H9 (cell line): ENCODE measurements around the gene BRD9. TPM values are rescaled to one million over a fixed set of nuclear protein-coding genes. Genes with fewer than 3 reads are reported as not detected.

Experiments used
- DNase-seq: peaks from one replicate; pipeline ENCODE4 v3.0.0-alpha.2; 2017
- H2AFZ ChIP-seq: one replicate; pipeline ENCODE4 v1.6.1; 2013; ENCODE audit warnings: mild to moderate bottlenecking, low read length, control low read depth, moderate library complexity
- H2AK5ac ChIP-seq: 2 replicates; pipeline ENCODE4 v1.6.1; 2013; ENCODE audit warnings: low read length, control low read depth, mixed read lengths; ENCODE audit not compliant: insufficient read length
- H2BK120ac ChIP-seq: one replicate; pipeline ENCODE4 v1.6.1; 2013; ENCODE audit warnings: low read depth, mild to moderate bottlenecking, low read length, control low read depth, inconsistent platforms; ENCODE audit not compliant: poor library complexity, severe bottlenecking
- H2BK12ac ChIP-seq: 2 replicates; pipeline ENCODE4 v1.6.1; 2013; ENCODE audit warnings: low read length, control low read depth, mixed read lengths, low read depth; ENCODE audit not compliant: insufficient read length
- H2BK15ac ChIP-seq: 2 replicates; pipeline ENCODE4 v1.6.1; 2013; ENCODE audit warnings: low read depth, low read length, control low read depth
- H2BK20ac ChIP-seq: one replicate; pipeline ENCODE4 v1.6.1; 2013; ENCODE audit warnings: low read depth, mild to moderate bottlenecking, low read length, control low read depth, inconsistent platforms; ENCODE audit not compliant: poor library complexity, severe bottlenecking
- H2BK5ac ChIP-seq: 2 replicates; pipeline ENCODE4 v1.6.1; 2013; ENCODE audit warnings: low read length, control low read depth, mixed read lengths; ENCODE audit not compliant: insufficient read length
- H3K14ac ChIP-seq: 2 replicates; pipeline ENCODE4 v1.6.1; 2013; ENCODE audit warnings: low read length, control low read depth; ENCODE audit not compliant: insufficient read depth
- H3K18ac ChIP-seq: 2 replicates; pipeline ENCODE4 v1.6.1; 2013; ENCODE audit warnings: low read depth, mild to moderate bottlenecking, mixed read lengths, low read length, control low read depth; ENCODE audit not compliant: insufficient read length
- H3K23ac ChIP-seq: 2 replicates; pipeline ENCODE4 v1.6.1; 2013; ENCODE audit warnings: low read length, control low read depth, mixed read lengths, low read depth; ENCODE audit not compliant: insufficient read length
- H3K23me2 ChIP-seq: 2 replicates; pipeline ENCODE4 v1.6.1; 2013; ENCODE audit warnings: low read depth, mild to moderate bottlenecking, mixed read lengths, low read length, control low read depth; ENCODE audit not compliant: insufficient read length, poor library complexity, severe bottlenecking
- H3K27ac ChIP-seq: 2 replicates; pipeline ENCODE4 v1.5.1; 2013; ENCODE audit warnings: low read length, control low read depth, mixed read lengths, low read depth; ENCODE audit not compliant: insufficient read length
- H3K27me3 ChIP-seq: 2 replicates; pipeline ENCODE4 v1.6.1; 2013; ENCODE audit warnings: low read length, control low read depth, inconsistent platforms; ENCODE audit not compliant: insufficient read depth
- H3K4ac ChIP-seq: 2 replicates; pipeline ENCODE4 v1.6.1; 2013; ENCODE audit warnings: low read depth, mild to moderate bottlenecking, control low read depth, inconsistent platforms, low read length, moderate library complexity
- H3K4me1 ChIP-seq: 2 replicates; pipeline ENCODE4 v1.6.1; 2013; ENCODE audit warnings: low read length, control low read depth, inconsistent platforms; ENCODE audit not compliant: insufficient read depth
- H3K4me2 ChIP-seq: 2 replicates; pipeline ENCODE4 v1.6.1; 2013; ENCODE audit warnings: low read length, control low read depth, mixed read lengths; ENCODE audit not compliant: insufficient read length, insufficient read depth
- H3K56ac ChIP-seq: 2 replicates; pipeline ENCODE4 v1.6.1; 2013; ENCODE audit warnings: low read depth, mild to moderate bottlenecking, mixed read lengths, low read length, control low read depth; ENCODE audit not compliant: insufficient read length
- H3K79me1 ChIP-seq: 2 replicates; pipeline ENCODE4 v1.6.1; 2013; ENCODE audit warnings: low read depth, mild to moderate bottlenecking, moderate library complexity, low read length, control low read depth, inconsistent platforms; ENCODE audit not compliant: insufficient read depth, poor library complexity, severe bottlenecking
- H3K79me2 ChIP-seq: 2 replicates; pipeline ENCODE4 v1.6.1; 2013; ENCODE audit warnings: low read length, control low read depth, inconsistent platforms; ENCODE audit not compliant: insufficient read depth
- H3K9ac ChIP-seq: 2 replicates; pipeline ENCODE4 v1.6.1; 2013; ENCODE audit warnings: low read length, control low read depth, mixed read lengths; ENCODE audit not compliant: insufficient read length; ENCODE audit errors: extremely low read depth
- H3K9me3 ChIP-seq: one replicate; pipeline ENCODE4 v1.6.1; 2013; ENCODE audit warnings: low read depth, low read length, inconsistent platforms; ENCODE audit not compliant: control insufficient read depth
- H3T11ph ChIP-seq: one replicate; pipeline ENCODE4 v1.6.1; 2013; ENCODE audit warnings: mild to moderate bottlenecking, low read length, control low read depth, inconsistent platforms
- H4K20me1 ChIP-seq: one replicate; pipeline ENCODE4 v1.6.1; 2013; ENCODE audit not compliant: control insufficient read depth, insufficient read length, insufficient read depth
- H4K5ac ChIP-seq: 2 replicates; pipeline ENCODE4 v1.6.1; 2013; ENCODE audit warnings: low read depth, mild to moderate bottlenecking, mixed read lengths, low read length, control low read depth; ENCODE audit not compliant: insufficient read length
- H4K8ac ChIP-seq: replicated peaks from 2 replicates; pipeline ENCODE4 v1.6.1; 2013; ENCODE audit warnings: low read length, control low read depth, mixed read lengths, low read depth; ENCODE audit not compliant: insufficient read length
- H4K91ac ChIP-seq: 2 replicates; pipeline ENCODE4 v1.6.1; 2013; ENCODE audit warnings: low read depth, mild to moderate bottlenecking, moderate library complexity, mixed read lengths, low read length, control low read depth; ENCODE audit not compliant: insufficient read length
- H3K27ac Mint-ChIP-seq, 3 experiments: 2 replicates in 2 of 3; 3 replicates in 1 of 3; pipeline ENCODE4 v1.8.0; 2020 to 2021; ENCODE audit warnings: mixed read lengths in 3 of 3, mild to moderate bottlenecking in 1 of 3, moderate library complexity in 1 of 3
- H3K27me3 Mint-ChIP-seq: 2 replicates; pipeline ENCODE4 v1.8.0; 2021; ENCODE audit warnings: low read depth, mild to moderate bottlenecking, moderate library complexity, mixed read lengths
- H3K36me3 Mint-ChIP-seq, 3 experiments: 2 replicates in 2 of 3; 3 replicates in 1 of 3; pipeline ENCODE4 v1.8.0; 2020 to 2021; ENCODE audit warnings: low read depth in 3 of 3, mixed read lengths in 3 of 3; ENCODE audit not compliant: insufficient read depth in 1 of 3
- H3K4me1 Mint-ChIP-seq, 2 experiments: 2 replicates each; pipeline ENCODE4 v1.8.0; 2020; ENCODE audit warnings: mixed read lengths in 2 of 2
- H3K4me3 Mint-ChIP-seq, 2 experiments: 2 replicates in 1 of 2; 3 replicates in 1 of 2; pipeline ENCODE4 v1.8.0; 2020 to 2021; ENCODE audit warnings: mild to moderate bottlenecking in 2 of 2, mixed read lengths in 2 of 2, moderate library complexity in 1 of 2
- H3K9me3 Mint-ChIP-seq, 2 experiments: 2 replicates in 1 of 2; 3 replicates in 1 of 2; pipeline ENCODE4 v1.8.0; 2020; ENCODE audit warnings: mild to moderate bottlenecking in 2 of 2, mixed read lengths in 2 of 2, moderate library complexity in 1 of 2
- CTCF ChIP-seq: fragments of 200-600 bp; sonication (generic); conservative IDR thresholded peaks from 3 replicates; pipeline ENCODE4 v1.8.0; 2021; ENCODE audit warnings: antibody characterized with exemption, mild to moderate bottlenecking
- WGBS: extraction: QIAGEN DNeasy Blood & Tissue Kit; methylation state at CpG from one replicate; pipeline ENCODE4 v1.1.7; 2013; ENCODE audit warnings: missing lambda C conversion rate, low lambda C conversion rate, mixed read lengths; ENCODE audit not compliant: insufficient read length; ENCODE audit errors: extremely low coverage; 5-methylcytosine and 5-hydroxymethylcytosine counted together
- total RNA-seq: library from RNA; stranded (reverse); gene quantifications from 2 replicates; pipeline ENCODE4 v1.2.1, GENCODE V29; 2021

Gene BRD9
- total RNA-seq, 1 experiment from 2014 or later = 70.5 TPM

DNA sequence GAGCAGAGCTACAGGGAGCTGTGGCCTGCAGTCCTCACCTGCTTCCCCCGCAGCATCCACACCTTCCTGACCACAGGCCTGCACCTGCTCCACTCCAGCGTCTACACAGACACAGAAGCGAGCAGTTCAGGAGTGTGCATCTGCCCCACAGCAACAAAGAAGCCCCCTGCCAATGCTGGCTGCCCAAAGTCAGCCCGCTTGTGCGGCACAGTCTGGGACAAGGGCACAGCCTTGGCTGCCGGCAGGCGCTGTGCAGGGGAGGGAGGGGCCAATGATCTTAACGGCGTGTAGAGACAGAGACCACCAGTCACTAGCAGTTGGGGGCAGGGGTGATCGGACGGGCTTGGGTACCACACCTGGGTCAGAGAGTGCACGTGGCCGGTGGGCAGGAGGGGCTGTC, 6.6 kb downstream of the BRD9 start:
- no CpG with 5 or more reads among the region's 13 CpGs for WGBS
- H3K23ac ChIP-seq = no peak overlapping the region
- H3K23me2 ChIP-seq = no peaks in the 10 kb centered on the region
- no peak overlapping the region for H2BK5ac ChIP-seq
- H3K18ac ChIP-seq = no peak overlapping the region
- H3K4me1 ChIP-seq = no peaks in the 10 kb centered on the region
- H3K56ac ChIP-seq = no peak overlapping the region
- H4K91ac ChIP-seq = no peak overlapping the region
- Mint-ChIP-seq H3K36me3 (peaks cover 88 to 100% (median 99%) of the 10 kb centered on the region in 3 experiments), H3K27me3 (no peaks in the 10 kb centered on the region), H3K4me1 (peaks cover 2 to 3% of the 10 kb centered on the region in 2 experiments; a peak in 2 of 4 replicates), H3K4me3 (no peak overlapping the region), H3K9me3 (no peaks in the 10 kb centered on the region; a peak in 2 of 5 replicates), H3K27ac (no peak overlapping the region; a peak in 2 of 7 replicates)
- no peak overlapping the region for H2BK12ac ChIP-seq
- H3K79me1 ChIP-seq = peaks cover 10% of the 10 kb centered on the region
- no peak overlapping the region for H2AFZ ChIP-seq
- H3K14ac ChIP-seq = no peak overlapping the region
- H3K9me3 ChIP-seq = no peaks in the 10 kb centered on the region
- no peak overlapping the region for H4K8ac ChIP-seq
- DNase-seq = no peak
- no peak overlapping the region for H3K9ac ChIP-seq
- H2AK5ac ChIP-seq = no peak overlapping the region
- no peak overlapping the region for H2BK15ac ChIP-seq
- H3K4me2 ChIP-seq = no peak overlapping the region
- H2BK120ac ChIP-seq = no peak overlapping the region
- TF ChIP-seq CTCF = no peak
- no peak overlapping the region for H4K5ac ChIP-seq
- no peaks in the 10 kb centered on the region for H3K27me3 ChIP-seq
- peaks cover 5% of the 10 kb centered on the region for H4K20me1 ChIP-seq
- H2BK20ac ChIP-seq = no peak overlapping the region
- peaks cover 24% of the 10 kb centered on the region; the same call in 1 of the 2 replicates for H3K79me2 ChIP-seq
- H3K4ac ChIP-seq = no peak overlapping the region
- H3K27ac ChIP-seq = no peak overlapping the region
- H3T11ph ChIP-seq = no peak overlapping the region
